CD4-positive, alpha-beta T cell (primary cell): ENCODE results near the gene SLC51A. TPM values are rescaled to one million over a fixed set of nuclear protein-coding genes. Genes with fewer than 3 reads are reported as not detected.

Experiments used
- ATAC-seq: fragments of 200-7000 bp; cut with Tn5 transposase; one replicate; pipeline ENCODE4 v1.10.0; 2022; ENCODE audit warnings: mild to moderate bottlenecking; ENCODE audit not compliant: poor library complexity
- CTCF ChIA-PET: fragments of 350-600 bp; sonication (Branson Sonifier 250); formaldehyde crosslinking; loops from one replicate; lab custom pipeline; 2021; ENCODE audit warnings: antibody characterized with exemption, inconsistent platforms; lab: Charles Lee
- POLR2A ChIA-PET: fragments of 350-600 bp; sonication (Branson Sonifier 250); formaldehyde crosslinking; loops from one replicate; lab custom pipeline; 2021; ENCODE audit warnings: antibody characterized with exemption, inconsistent platforms; lab: Charles Lee
- DNase-seq, 14 experiments: peaks; one replicate each; pipeline ENCODE4 v3.0.0-alpha.2; 2013 to 2020; ENCODE audit warnings: mixed read lengths in 2 of 14
- H3K27ac ChIP-seq, 2 donors: one replicate each; pipeline versions ENCODE4 v1.5.1 to v1.7.0; 2013; ENCODE audit warnings: low read length in 2 of 2, low read depth in 1 of 2, mild to moderate bottlenecking in 1 of 2
- H3K27me3 ChIP-seq, 2 experiments: 1 replicate in 1 of 2; 2 replicates in 1 of 2; pipeline versions ENCODE4 v1.6.1 to v1.7.0; 2013; ENCODE audit warnings: low read length in 2 of 2, control low read depth in 1 of 2, mild to moderate bottlenecking in 1 of 2, moderate library complexity in 1 of 2; ENCODE audit not compliant: insufficient read depth in 2 of 2, control insufficient read depth in 1 of 2
- H3K36me3 ChIP-seq: one replicate; pipeline ENCODE4 v1.6.1; 2013; ENCODE audit warnings: low read length, control low read depth; ENCODE audit not compliant: insufficient read depth
- H3K4me1 ChIP-seq: one replicate; pipeline ENCODE4 v1.6.1; 2013; ENCODE audit warnings: low read length, control low read depth; ENCODE audit not compliant: insufficient read depth
- H3K4me3 ChIP-seq: one replicate; pipeline ENCODE4 v1.5.1; 2013; ENCODE audit warnings: mild to moderate bottlenecking, low read length, moderate library complexity
- H3K9me3 ChIP-seq, 2 experiments: 1 replicate in 1 of 2; 2 replicates in 1 of 2; pipeline versions ENCODE4 v1.6.1 to v1.7.0; 2013; ENCODE audit warnings: low read length in 2 of 2, mild to moderate bottlenecking in 2 of 2, control low read depth in 1 of 2, moderate library complexity in 1 of 2; ENCODE audit not compliant: control insufficient read depth in 1 of 2, insufficient read depth in 1 of 2
- H3K27ac Mint-ChIP-seq: one replicate; pipeline ENCODE4 v1.8.0; 2020; ENCODE audit warnings: mixed read lengths
- H3K27me3 Mint-ChIP-seq: one replicate; pipeline ENCODE4 v1.8.0; 2021; ENCODE audit warnings: mixed read lengths
- H3K36me3 Mint-ChIP-seq: one replicate; pipeline ENCODE4 v1.8.0; 2021; ENCODE audit warnings: low read depth, mixed read lengths
- H3K4me1 Mint-ChIP-seq: one replicate; pipeline ENCODE4 v1.8.0; 2021; ENCODE audit warnings: low read depth, mixed read lengths
- H3K4me3 Mint-ChIP-seq: one replicate; pipeline ENCODE4 v1.8.0; 2020; ENCODE audit warnings: mild to moderate bottlenecking, mixed read lengths
- H3K9me3 Mint-ChIP-seq: one replicate; pipeline ENCODE4 v1.8.0; 2020; ENCODE audit warnings: mixed read lengths
- CTCF ChIP-seq: fragments of 200-600 bp; IDR thresholded peaks from one replicate; pipeline ENCODE4 v1.8.0; 2022; ENCODE audit warnings: antibody characterized with exemption, mild to moderate bottlenecking
- intact Hi-C, 2 experiments: fragments of 100-400 bp; cut with DNase I in 1 of 2; cut with micrococcal nuclease in 1 of 2; formaldehyde crosslinking; loops; one replicate each; pipeline versions ENCODE4 v1.15.1 to v1.9.0; 2023 to 2025; cut with DNase I, micrococcal nuclease
- total RNA-seq, 174 experiments: library from RNA in 2 of 174; stranded (reverse) in 2 of 174; gene quantifications; one replicate each; pipeline ENCODE4 v1.2.3 and lab custom pipeline; 2021 to 2026

Gene SLC51A
- total RNA-seq, 2 experiments from 2014 or later = not detected

GRCh38 chr3:196186651-196187573, 29.4 kb upstream of the SLC51A start:
- Histone ChIP-seq H3K4me3 (peak overlapping the region; percentile 15), H3K27ac (peak overlapping the region in 1 of 2 donors; percentile 11), H3K4me1 (peaks cover 39% of the 10 kb centered on the region), H3K9me3 (no peaks in the 10 kb centered on the region), H3K27me3 (no peaks in the 10 kb centered on the region), H3K36me3 (no peaks in the 10 kb centered on the region)
- peak; percentile 37 for ATAC-seq
- intact Hi-C loops = loop anchor here in 1 of 2 experiments (10.0 kb wide), 1 partner anchor 192 kb away; no protein-coding TSS in a partner anchor
- TF ChIP-seq CTCF = no peak
- Mint-ChIP-seq H3K27ac (peak overlapping the region; percentile 83), H3K36me3 (no peaks in the 10 kb centered on the region), H3K4me1 (peaks cover 18% of the 10 kb centered on the region), H3K27me3 (no peaks in the 10 kb centered on the region), H3K4me3 (peak overlapping the region; percentile 54), H3K9me3 (no peaks in the 10 kb centered on the region)
- peak in 6 of 14 experiments; percentile 10 to 62 (median 36) for DNase-seq
- ChIA-PET POLR2A (interaction anchor here (1.0 to 1.6 kb wide), 3 partner anchors 10 to 106 kb away, joined by 3 to 7 read pairs (median 3); no protein-coding TSS in a partner anchor), CTCF (interaction anchor here (0.6 to 3.1 kb wide), 4 partner anchors 7 to 112 kb away, joined by 3 to 13 read pairs (median 3); no protein-coding TSS in a partner anchor)

- no peak for DNase-seq
- intact Hi-C loops = loop anchor here in 1 of 2 experiments (10.0 kb wide), 1 partner anchor 195 kb away; no protein-coding TSS in a partner anchor
- Histone ChIP-seq H3K27me3 (no peaks in the 10 kb centered on the region), H3K4me1 (peaks cover 45% of the 10 kb centered on the region), H3K27ac (no peak overlapping the region), H3K36me3 (no peaks in the 10 kb centered on the region), H3K9me3 (no peaks in the 10 kb centered on the region), H3K4me3 (no peak overlapping the region)
- CTCF ChIA-PET = no interaction called here
- H3K4me1 Mint-ChIP-seq = peaks cover 26% of the 10 kb centered on the region
- no peak for ATAC-seq
- H3K4me3 Mint-ChIP-seq = no peak overlapping the region
- no peaks in the 10 kb centered on the region for H3K36me3 Mint-ChIP-seq
- no peak for TF ChIP-seq CTCF
- H3K9me3 Mint-ChIP-seq = no peaks in the 10 kb centered on the region
- no peak overlapping the region for H3K27ac Mint-ChIP-seq
- POLR2A ChIA-PET = no interaction called here
- no peaks in the 10 kb centered on the region for H3K27me3 Mint-ChIP-seq
Measured at GRCh38 chr3:196189566-196190347, 26.6 kb upstream of the SLC51A start.

GRCh38 chr3:196192036-196192523, 24.3 kb upstream of the SLC51A start:
- Histone ChIP-seq H3K4me3 (no peak overlapping the region), H3K36me3 (no peaks in the 10 kb centered on the region), H3K27me3 (no peaks in the 10 kb centered on the region), H3K27ac (peak overlapping the region; percentile 61 to 85), H3K4me1 (peaks cover 54% of the 10 kb centered on the region), H3K9me3 (no peaks in the 10 kb centered on the region)
- ATAC-seq (peak; percentile 50), DNase-seq (peak in 12 of 14 experiments; percentile 8 to 87 (median 32))
- Mint-ChIP-seq H3K4me3 (peak overlapping the region; percentile 51), H3K36me3 (no peaks in the 10 kb centered on the region), H3K9me3 (no peaks in the 10 kb centered on the region), H3K4me1 (peaks cover 19% of the 10 kb centered on the region), H3K27ac (peak overlapping the region; percentile 90), H3K27me3 (no peaks in the 10 kb centered on the region)
- ChIA-PET CTCF (interaction anchor here (0.6 to 1.9 kb wide), 3 partner anchors 12 to 119 kb away, joined by 3 to 9 read pairs (median 4); no protein-coding TSS in a partner anchor), POLR2A (interaction anchor here (0.7 to 2.2 kb wide), 4 partner anchors 12 to 119 kb away, joined by 3 to 28 read pairs (median 7); no protein-coding TSS in a partner anchor)
- no peak for TF ChIP-seq CTCF
- intact Hi-C loops = no loop called here
